Prostate gland (tissue), 2 donors: ENCODE data around the gene INSL6. TPM values are rescaled to one million over a fixed set of nuclear protein-coding genes. Genes with fewer than 3 reads are reported as not detected.

Source experiments
- DNase-seq: peaks from one replicate; pipeline ENCODE4 v3.0.0-alpha.2; 2019; ENCODE audit warnings: low spot score
- H3K27ac ChIP-seq, 2 donors: fragments of 200-600 bp; sonication (generic); 2 replicates each; pipeline ENCODE4 v1.5.1; 2017 to 2019
- H3K27me3 ChIP-seq: fragments of 200-600 bp; sonication (generic); replicated peaks from 2 replicates; pipeline ENCODE4 v1.5.1; 2019; ENCODE audit not compliant: insufficient read depth
- H3K36me3 ChIP-seq, 2 donors: fragments of 200-600 bp; sonication (generic); 1 replicate in 1 of 2; 2 replicates in 1 of 2; pipeline versions ENCODE4 v1.5.1 to v1.8.1; 2017 to 2019
- H3K4me1 ChIP-seq: fragments of 200-600 bp; sonication (generic); replicated peaks from 2 replicates; pipeline ENCODE4 v1.5.1; 2019
- H3K4me3 ChIP-seq, 2 donors: fragments of 200-600 bp; sonication (generic); 2 replicates each; pipeline ENCODE4 v1.5.1; 2017 to 2019
- H3K9me3 ChIP-seq: fragments of 200-600 bp; sonication (generic); 2 replicates; pipeline ENCODE4 v1.5.1; 2017
- POLR2A ChIP-seq: fragments of 450-650 bp; IDR thresholded peaks from one replicate; pipeline ENCODE4 v1.6.1; 2016; ENCODE audit warnings: antibody characterized with exemption, mild to moderate bottlenecking
- POLR2AphosphoS5 ChIP-seq: sonication (generic); formaldehyde crosslinking; IDR thresholded peaks from one replicate; pipeline ENCODE4 v1.6.1; 2017; ENCODE audit warnings: antibody characterized with exemption
- WGBS: methylation state at CpG from one replicate; pipeline ENCODE4 v1.1.5; 2018; 5-methylcytosine and 5-hydroxymethylcytosine counted together
- intact Hi-C: fragments of 100-400 bp; cut with DNase I; formaldehyde crosslinking; loops from one replicate; pipeline ENCODE4 v1.14.2; 2022
- small RNA-seq, 2 donors: library from RNA; depleted of rRNA; stranded (forward); fragments of <200 nt; gene quantifications; one replicate each; pipeline ENCODE3, GENCODE V24; 2016
- total RNA-seq, 2 donors: library from RNA; depleted of rRNA; stranded (reverse); fragments of >200 nt; gene quantifications; one replicate each; pipeline ENCODE4 v1.1.0, GENCODE V29; 2016
- TF ChIP-seq, protein P1 (sequence below), 4 experiments: fragments of 200-600 bp in 2 of 4; fragments of 450-650 bp in 2 of 4; sonication (generic) in 2 of 4; IDR thresholded peaks; 1 replicate in 3 of 4; 2 replicates in 1 of 4; pipeline ENCODE4 v1.5.1; 2016 to 2019; ENCODE audit warnings: antibody characterized with exemption in 4 of 4, mild to moderate bottlenecking in 2 of 4, moderate library complexity in 2 of 4

The INSL6 gene
- total RNA-seq, 2 donors from 2014 or later = 8.9 TPM; not detected in 1

DNA sequence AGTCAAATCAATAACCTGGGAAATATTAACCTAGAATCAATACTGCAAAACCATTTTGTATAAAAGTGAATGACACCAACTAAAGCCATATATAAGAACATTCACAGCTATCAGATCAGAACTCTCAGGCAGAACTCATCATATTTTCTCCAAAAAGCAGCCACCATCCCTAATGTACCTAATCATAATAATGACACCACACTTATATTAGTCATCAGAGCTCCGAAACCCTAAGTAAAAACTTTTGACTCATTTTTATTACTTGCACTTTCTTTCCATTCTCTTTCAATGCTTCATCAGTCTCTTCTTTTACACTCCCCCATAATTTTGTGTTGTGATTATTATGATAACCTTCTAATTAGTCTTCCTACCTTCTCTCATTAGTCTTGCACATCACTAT, 45.3 kb downstream of the INSL6 start:
- DNase-seq = no peak
- Histone ChIP-seq H3K27ac (no peak overlapping the region), H3K9me3 (no peaks in the 10 kb centered on the region), H3K4me3 (no peak overlapping the region), H3K4me1 (no peaks in the 10 kb centered on the region), H3K36me3 (no peaks in the 10 kb centered on the region), H3K27me3 (no peaks in the 10 kb centered on the region)
- intact Hi-C loops = no loop called here
- WGBS = 86% methylated on average over 1 of the region's 1 CpG
- no peak for TF ChIP-seq POLR2AphosphoS5
- TF ChIP-seq, protein P1, sequence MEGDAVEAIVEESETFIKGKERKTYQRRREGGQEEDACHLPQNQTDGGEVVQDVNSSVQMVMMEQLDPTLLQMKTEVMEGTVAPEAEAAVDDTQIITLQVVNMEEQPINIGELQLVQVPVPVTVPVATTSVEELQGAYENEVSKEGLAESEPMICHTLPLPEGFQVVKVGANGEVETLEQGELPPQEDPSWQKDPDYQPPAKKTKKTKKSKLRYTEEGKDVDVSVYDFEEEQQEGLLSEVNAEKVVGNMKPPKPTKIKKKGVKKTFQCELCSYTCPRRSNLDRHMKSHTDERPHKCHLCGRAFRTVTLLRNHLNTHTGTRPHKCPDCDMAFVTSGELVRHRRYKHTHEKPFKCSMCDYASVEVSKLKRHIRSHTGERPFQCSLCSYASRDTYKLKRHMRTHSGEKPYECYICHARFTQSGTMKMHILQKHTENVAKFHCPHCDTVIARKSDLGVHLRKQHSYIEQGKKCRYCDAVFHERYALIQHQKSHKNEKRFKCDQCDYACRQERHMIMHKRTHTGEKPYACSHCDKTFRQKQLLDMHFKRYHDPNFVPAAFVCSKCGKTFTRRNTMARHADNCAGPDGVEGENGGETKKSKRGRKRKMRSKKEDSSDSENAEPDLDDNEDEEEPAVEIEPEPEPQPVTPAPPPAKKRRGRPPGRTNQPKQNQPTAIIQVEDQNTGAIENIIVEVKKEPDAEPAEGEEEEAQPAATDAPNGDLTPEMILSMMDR (IDR thresholded peaks at IDR 0.05) = no peak
- no peak for TF ChIP-seq POLR2A

DNA sequence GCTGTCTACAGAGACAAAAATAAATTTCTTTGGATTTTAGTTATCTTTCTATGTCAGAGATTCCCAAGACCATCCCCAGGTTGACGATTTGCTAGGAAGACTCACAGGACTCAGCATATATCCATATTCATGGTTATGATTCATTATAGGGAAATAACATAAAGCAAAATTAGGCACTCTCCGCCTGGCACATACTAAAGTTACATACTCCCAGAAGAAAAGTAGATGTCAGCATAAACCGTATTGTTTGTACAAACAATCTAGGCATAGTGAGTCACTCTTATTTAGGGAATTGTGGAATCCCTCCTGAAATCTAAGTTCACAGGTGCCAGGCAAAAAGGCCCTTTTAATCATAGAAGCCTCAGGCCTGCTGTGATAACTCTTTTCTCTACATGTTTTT, 62.9 kb downstream of the INSL6 start:
- TF ChIP-seq POLR2AphosphoS5 (no peak), POLR2A (no peak)
- TF ChIP-seq, protein P1 (IDR thresholded peaks at IDR 0.05) = no peak
- WGBS = 97% methylated on average over 3 of the region's 3 CpGs
- H3K36me3 ChIP-seq = no peaks in the 10 kb centered on the region
- H3K27ac ChIP-seq = no peak overlapping the region
- no peak overlapping the region for H3K4me3 ChIP-seq
- H3K27me3 ChIP-seq = no peaks in the 10 kb centered on the region
- H3K4me1 ChIP-seq = no peaks in the 10 kb centered on the region
- DNase-seq = no peak
- H3K9me3 ChIP-seq = no peaks in the 10 kb centered on the region
- intact Hi-C loops = no loop called here

GRCh38 chr9:5122116-5122515, 63.3 kb downstream of the INSL6 start:
- H3K4me3 ChIP-seq = no peak overlapping the region
- no peak overlapping the region for H3K27ac ChIP-seq
- H3K4me1 ChIP-seq = no peaks in the 10 kb centered on the region
- 76% methylated on average over 1 of the region's 1 CpG for WGBS
- TF ChIP-seq POLR2A (no peak), POLR2AphosphoS5 (no peak)
- TF ChIP-seq, protein P1 (IDR thresholded peaks at IDR 0.05) = no peak
- no peaks in the 10 kb centered on the region for H3K9me3 ChIP-seq
- intact Hi-C loops = no loop called here
- H3K27me3 ChIP-seq = no peaks in the 10 kb centered on the region
- H3K36me3 ChIP-seq = no peaks in the 10 kb centered on the region
- no peak for DNase-seq

- DNase-seq = no peak
- whole genome bisulfite sequencing = 97% methylated on average over 22 of the region's 22 CpGs
- no peaks in the 10 kb centered on the region for H3K4me1 ChIP-seq
- H3K27me3 ChIP-seq = no peaks in the 10 kb centered on the region
- intact Hi-C loops = no loop called here
- TF ChIP-seq, protein P1 (IDR thresholded peaks at IDR 0.05) = no peak
- no peak overlapping the region for H3K4me3 ChIP-seq
- no peak overlapping the region for H3K27ac ChIP-seq
- no peaks in the 10 kb centered on the region for H3K9me3 ChIP-seq
- peaks cover 0 to 9% of the 10 kb centered on the region in 2 donors for H3K36me3 ChIP-seq
These were observed 71.3 kb downstream of the INSL6 start for GRCh38 chr9:5113994-5114748.

Small RNA genes lying within 50 kb of the gene (small RNA-seq; reads per million reads assigned to genes)
- 0 reads per million in 2 donors for gene AL133547.1

Other genes with a start within 250 kb of the INSL6 start
- gene JAK2, start 200.4 kb downstream of the INSL6 start, total RNA-seq = 10 to 100 TPM in 1 of 2 donors, 1 to 10 TPM in 1; 8.6 to 13.9 TPM
- not detected for gene INSL4, start 45.8 kb upstream of the INSL6 start, total RNA-seq
- gene RLN2, start 119.1 kb upstream of the INSL6 start, total RNA-seq = 1 to 10 TPM; 2.3 to 2.5 TPM
- 100 to 1,000 TPM in 1 of 2 donors, 1 to 10 TPM in 1; 1.1 to 105 TPM for gene RLN1, start 154.2 kb upstream of the INSL6 start, total RNA-seq